Adrenal gland (tissue), 12 donors: Measurements from ENCODE around the gene TMEM51. TPM values are rescaled to one million over a fixed set of nuclear protein-coding genes. Genes with fewer than 3 reads are reported as not detected.
A peak's percentile ranks its signal among the peaks of the same experiment; 100 is the strongest.

Experiments
- DNase-seq, 7 donors: peaks; one replicate each; pipeline ENCODE4 v3.0.0-alpha.2; 2019 to 2020
- H3K27ac ChIP-seq, 5 donors: fragments of 200-600 bp; sonication (generic) in 4 of 5; 1 replicate in 3 of 5; 2 replicates in 2 of 5; pipeline versions ENCODE4 v1.5.1 to v1.8.0; 2016 to 2020; ENCODE audit warnings: mild to moderate bottlenecking in 1 of 5
- H3K27me3 ChIP-seq: fragments of 200-600 bp; 2 replicates; pipeline ENCODE4 v1.8.0; 2021
- H3K36me3 ChIP-seq, 2 donors: fragments of 200-600 bp; replicated peaks in 1 of 2; 1 replicate in 1 of 2; 2 replicates in 1 of 2; pipeline versions ENCODE4 v1.5.1 to v1.8.0; 2018 to 2022
- H3K4me1 ChIP-seq, 2 donors: fragments of 200-600 bp; replicated peaks in 1 of 2; 1 replicate in 1 of 2; 2 replicates in 1 of 2; pipeline versions ENCODE4 v1.5.1 to v1.8.0; 2018 to 2021
- H3K4me3 ChIP-seq, 4 donors: fragments of 200-600 bp; sonication (generic) in 3 of 4; one replicate each; pipeline ENCODE4 v1.5.1; 2016 to 2018
- H3K9me3 ChIP-seq, 3 donors: fragments of 200-600 bp; sonication (generic) in 1 of 3; replicated peaks in 1 of 3; 1 replicate in 2 of 3; 2 replicates in 1 of 3; pipeline versions ENCODE4 v1.5.1 to v1.8.0; 2016 to 2021
- POLR2A ChIP-seq, 2 donors: fragments of 450-650 bp; IDR thresholded peaks; one replicate each; pipeline ENCODE4 v1.6.1; 2017; ENCODE audit warnings: antibody characterized with exemption in 2 of 2, mild to moderate bottlenecking in 2 of 2, moderate library complexity in 1 of 2
- WGBS, 4 donors: extraction: QIAGEN DNeasy Blood & Tissue Kit in 2 of 4; methylation state at CpG; one replicate each; pipeline versions ENCODE4 v1.1.5 to v1.1.7; 2013 to 2017; 5-methylcytosine and 5-hydroxymethylcytosine counted together
- intact Hi-C, 2 donors: fragments of 100-400 bp; cut with DNase I; formaldehyde crosslinking; loops; one replicate each; pipeline versions ENCODE4 v1.14.1 to v1.15.0; 2022 to 2023
- polyA plus RNA-seq, 3 donors: library from polyadenylated mRNA; stranded (reverse); fragments of 200-250 nt in 2 of 3; fragments of 350-450 nt in 1 of 3; fragmentation: Illumina TruSeq in 1 of 3; extraction: RNeasy Lipid Tissue Mini Kit (QIAGEN cat#74804) in 1 of 3; gene quantifications; one replicate each; pipeline ENCODE4 v1.2.3, GENCODE V29; 2013 to 2014
- total RNA-seq, 9 donors: library from RNA; depleted of rRNA in 4 of 9; stranded (reverse); fragments of >200 nt in 4 of 9; fragments of 120-200 nt in 1 of 9; fragmentation: NEBNext Ultra II Directional in 1 of 9; extraction: Animal tissue kit (Norgen Biotek cat#: 25700) in 1 of 9; gene quantifications; one replicate each; pipeline versions ENCODE4 v1.1.0 to v1.2.4, GENCODE V29; 2013 to 2023
- TF ChIP-seq, protein P1 (sequence below), 6 experiments: fragments of 450-650 bp in 4 of 6; fragments of 200-600 bp in 2 of 6; sonication (generic) in 1 of 6; IDR thresholded peaks; 1 replicate in 5 of 6; 2 replicates in 1 of 6; pipeline versions ENCODE4 v1.5.1 to v1.8.0; 2016 to 2021; ENCODE audit warnings: antibody characterized with exemption in 6 of 6, mild to moderate bottlenecking in 2 of 6, moderate library complexity in 1 of 6
- donor health status: healthy with polysubstance abuse.
- donor health status: Bipolar disorder and iron deficiency.
- donor health status: DM: yes; HTN: yes; CAD: no.
- donor health status: DM: no; HTN: no; CAD: no.
- donor health status: DM: no; HTN: no; CAD: no.
- donor health status: DM: yes; HTN: yes; CAD: no.

The TMEM51 gene
- total and polyA plus RNA-seq, 12 donors = 4.0 to 46.5 (median 31.0) TPM

DNA sequence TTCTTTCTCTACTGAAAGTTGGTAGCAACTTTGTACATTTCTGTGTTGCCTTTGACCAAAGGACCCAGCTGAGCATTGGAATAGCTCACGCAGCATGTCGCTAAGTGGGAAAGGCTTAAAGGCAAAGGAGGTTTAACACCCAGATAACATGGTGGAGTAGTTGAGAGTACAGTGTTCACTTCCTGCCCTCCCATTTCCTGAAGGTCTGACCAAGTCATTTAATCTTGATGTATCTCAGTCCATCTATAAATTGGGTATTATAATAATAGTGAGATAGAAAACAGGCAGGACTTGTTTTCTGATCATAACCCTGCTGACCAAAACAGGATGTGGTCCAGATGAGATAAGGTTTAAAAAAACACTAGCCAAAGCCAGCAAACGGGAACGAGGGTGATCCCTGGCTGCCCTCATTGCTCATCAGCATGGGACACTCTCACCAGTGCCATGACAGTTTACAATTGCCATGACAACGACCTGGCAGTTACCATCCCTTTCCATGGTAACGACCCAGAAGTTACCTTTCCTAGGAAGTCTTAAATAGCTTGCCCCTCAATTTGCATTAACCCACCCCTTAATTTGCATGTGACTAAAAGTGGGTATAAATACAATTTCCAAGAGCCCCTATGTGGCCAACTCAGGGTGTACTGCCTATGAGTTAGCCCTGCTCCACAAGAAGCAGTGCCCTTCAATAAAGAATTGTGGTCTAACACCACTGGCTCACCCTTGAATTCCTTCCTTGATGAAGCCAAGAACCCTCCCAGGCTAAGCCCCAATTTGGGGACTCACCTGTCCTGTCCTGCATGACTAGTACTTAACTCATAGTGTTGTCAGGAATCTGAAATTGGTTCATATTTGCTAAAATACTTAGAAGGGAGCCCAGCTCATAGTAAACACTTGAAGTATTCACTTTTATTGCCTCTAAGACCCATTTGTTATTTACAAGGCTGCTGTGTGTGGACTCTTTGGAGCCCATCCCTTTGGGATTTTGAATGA, 65.0 kb downstream of the TMEM51 start:
- intact Hi-C loops = no loop called here
- peak; percentile 49 to 88 (median 79) for DNase-seq
- no peak for TF ChIP-seq POLR2A (IDR thresholded peaks at IDR 0.05)
- TF ChIP-seq, protein P1, sequence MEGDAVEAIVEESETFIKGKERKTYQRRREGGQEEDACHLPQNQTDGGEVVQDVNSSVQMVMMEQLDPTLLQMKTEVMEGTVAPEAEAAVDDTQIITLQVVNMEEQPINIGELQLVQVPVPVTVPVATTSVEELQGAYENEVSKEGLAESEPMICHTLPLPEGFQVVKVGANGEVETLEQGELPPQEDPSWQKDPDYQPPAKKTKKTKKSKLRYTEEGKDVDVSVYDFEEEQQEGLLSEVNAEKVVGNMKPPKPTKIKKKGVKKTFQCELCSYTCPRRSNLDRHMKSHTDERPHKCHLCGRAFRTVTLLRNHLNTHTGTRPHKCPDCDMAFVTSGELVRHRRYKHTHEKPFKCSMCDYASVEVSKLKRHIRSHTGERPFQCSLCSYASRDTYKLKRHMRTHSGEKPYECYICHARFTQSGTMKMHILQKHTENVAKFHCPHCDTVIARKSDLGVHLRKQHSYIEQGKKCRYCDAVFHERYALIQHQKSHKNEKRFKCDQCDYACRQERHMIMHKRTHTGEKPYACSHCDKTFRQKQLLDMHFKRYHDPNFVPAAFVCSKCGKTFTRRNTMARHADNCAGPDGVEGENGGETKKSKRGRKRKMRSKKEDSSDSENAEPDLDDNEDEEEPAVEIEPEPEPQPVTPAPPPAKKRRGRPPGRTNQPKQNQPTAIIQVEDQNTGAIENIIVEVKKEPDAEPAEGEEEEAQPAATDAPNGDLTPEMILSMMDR (IDR thresholded peaks at IDR 0.05) = no peak
- Histone ChIP-seq H3K36me3 (peaks cover 0 to 13% of the 10 kb centered on the region in 2 donors), H3K27ac (peak overlapping the region in 2 of 5 donors; percentile 54 to 61), H3K27me3 (no peaks in the 10 kb centered on the region), H3K4me3 (no peak overlapping the region), H3K9me3 (no peaks in the 10 kb centered on the region), H3K4me1 (peaks cover 9 to 44% of the 10 kb centered on the region in 2 donors)
- WGBS, 4 donors = 44 to 55% (median 51%) methylated on average over 6 of the region's 6 CpGs

DNA sequence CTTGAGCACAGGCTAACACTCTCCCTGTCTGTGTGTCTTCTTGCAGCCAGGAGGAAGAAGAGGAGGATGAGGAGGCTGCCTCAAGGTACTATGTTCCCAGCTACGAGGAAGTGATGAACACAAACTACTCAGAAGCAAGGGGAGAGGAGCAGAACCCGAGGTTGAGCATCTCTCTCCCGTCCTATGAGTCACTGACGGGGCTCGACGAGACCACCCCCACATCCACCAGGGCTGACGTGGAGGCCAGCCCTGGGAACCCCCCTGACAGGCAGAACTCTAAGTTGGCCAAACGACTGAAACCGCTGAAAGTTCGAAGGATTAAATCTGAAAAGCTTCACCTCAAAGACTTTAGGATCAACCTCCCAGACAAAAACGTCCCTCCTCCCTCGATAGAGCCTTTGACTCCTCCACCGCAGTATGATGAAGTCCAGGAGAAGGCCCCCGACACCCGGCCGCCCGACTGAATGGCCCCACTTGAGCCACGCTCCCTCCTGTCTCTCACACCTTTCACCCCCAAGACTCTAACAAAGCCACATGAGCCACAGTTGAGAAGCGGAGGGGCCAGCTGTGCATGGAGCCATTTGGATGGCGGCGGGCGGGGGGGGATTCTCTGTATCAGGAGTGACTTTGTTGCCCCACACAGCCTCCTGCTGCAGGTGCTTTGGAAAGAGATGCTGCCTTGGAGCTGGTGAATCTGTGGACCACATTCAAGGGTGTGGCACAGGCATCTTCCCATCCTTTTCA, 65.9 kb downstream of the TMEM51 start:
- H3K36me3 ChIP-seq = peaks cover 0 to 13% of the 10 kb centered on the region in 2 donors
- TF ChIP-seq POLR2A (IDR thresholded peaks at IDR 0.05) = no peak
- TF ChIP-seq, protein P1 (IDR thresholded peaks at IDR 0.05) = no peak
- H3K4me3 ChIP-seq = no peak overlapping the region
- 89 to 96% (median 93%) methylated on average over 19 to 22 of the region's 22 CpGs for WGBS, 4 donors
- intact Hi-C loops = no loop called here
- no peak for DNase-seq
- peak overlapping the region in 1 of 5 donors; percentile 54 for H3K27ac ChIP-seq
- no peaks in the 10 kb centered on the region for H3K27me3 ChIP-seq
- H3K9me3 ChIP-seq = no peaks in the 10 kb centered on the region
- peaks cover under 1 to 35% of the 10 kb centered on the region in 2 donors for H3K4me1 ChIP-seq

DNA sequence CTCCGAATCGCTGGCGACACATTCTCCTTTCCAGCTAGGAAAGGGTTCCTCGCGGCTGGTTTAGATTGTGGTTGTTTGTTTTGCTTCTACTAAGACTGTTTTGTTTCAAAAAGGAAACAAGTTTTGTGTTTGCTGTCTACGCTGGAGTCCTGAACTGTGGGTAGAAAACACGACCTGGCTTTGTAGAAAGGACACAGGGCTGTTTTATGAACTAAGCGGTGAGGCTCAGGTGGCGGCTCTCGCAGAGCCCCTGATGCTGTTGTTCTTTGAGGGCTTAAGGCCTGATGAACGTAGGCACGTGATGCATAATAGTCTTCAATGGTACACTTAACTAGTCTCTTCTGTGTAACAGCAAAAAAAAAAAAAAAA, 66.5 kb downstream of the TMEM51 start:
- TF ChIP-seq, protein P1 (IDR thresholded peaks at IDR 0.05) = no peak
- no peak for TF ChIP-seq POLR2A (IDR thresholded peaks at IDR 0.05)
- Histone ChIP-seq H3K4me1 (peaks cover 0 to 31% of the 10 kb centered on the region in 2 donors), H3K36me3 (peaks cover 0 to 13% of the 10 kb centered on the region in 2 donors), H3K27me3 (no peaks in the 10 kb centered on the region), H3K9me3 (no peaks in the 10 kb centered on the region), H3K27ac (no peak overlapping the region), H3K4me3 (no peak overlapping the region)
- 87 to 94% (median 91%) methylated on average over 12 of the region's 12 CpGs for WGBS, 4 donors
- intact Hi-C loops = no loop called here
- no peak for DNase-seq

DNA sequence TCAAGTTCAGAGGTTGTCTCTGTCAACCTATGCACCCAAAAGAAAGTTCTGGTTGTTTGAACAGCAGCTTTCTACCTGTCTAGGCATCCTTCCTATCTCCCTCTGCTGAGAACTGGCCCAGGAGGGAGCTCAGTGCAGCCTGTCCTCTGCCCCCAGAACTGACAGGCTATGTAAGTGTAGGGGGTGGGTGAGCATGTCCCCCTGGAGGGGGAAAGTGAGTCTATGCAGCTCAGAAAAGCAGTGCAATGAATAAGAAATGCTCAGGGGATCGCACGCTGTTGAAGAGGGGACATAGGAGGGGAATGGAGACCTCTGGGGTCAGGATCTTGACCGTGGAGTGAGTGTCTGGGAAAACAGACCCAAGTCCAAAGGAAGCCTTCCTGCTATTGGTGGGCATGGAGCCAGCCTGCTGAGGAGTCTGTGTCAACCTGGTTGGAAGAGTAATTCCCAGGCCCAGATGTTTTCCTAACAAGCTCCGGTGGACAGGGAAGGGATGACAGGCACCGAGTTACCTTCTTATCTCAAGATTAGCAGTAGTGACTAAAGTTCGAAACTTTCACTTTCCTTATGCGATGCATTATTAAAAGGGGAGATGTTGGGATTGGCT, 67.4 kb downstream of the TMEM51 start:
- WGBS, 4 donors = 68 to 78% (median 74%) methylated on average over 7 of the region's 7 CpGs
- TF ChIP-seq, protein P1 (IDR thresholded peaks at IDR 0.05) = no peak
- TF ChIP-seq POLR2A (IDR thresholded peaks at IDR 0.05) = no peak
- intact Hi-C loops = no loop called here

More for the DNA sequence above, 67.4 kb downstream of the TMEM51 start:
- H3K4me1 ChIP-seq = peaks cover 0 to 25% of the 10 kb centered on the region in 2 donors
- no peak overlapping the region for H3K27ac ChIP-seq
- no peaks in the 10 kb centered on the region for H3K27me3 ChIP-seq
- H3K36me3 ChIP-seq = peaks cover 0 to 13% of the 10 kb centered on the region in 2 donors
- DNase-seq = peak in 1 of 7 donors; percentile 17
- no peak overlapping the region for H3K4me3 ChIP-seq
- no peaks in the 10 kb centered on the region for H3K9me3 ChIP-seq
